H9 (cell line): ENCODE measurements around the gene NKAIN2. TPM values are rescaled to one million over a fixed set of nuclear protein-coding genes. Genes with fewer than 3 reads are reported as not detected.

Experiments used
- DNase-seq: peaks from one replicate; pipeline ENCODE4 v3.0.0-alpha.2; 2017
- H2AFZ ChIP-seq: one replicate; pipeline ENCODE4 v1.6.1; 2013; ENCODE audit warnings: mild to moderate bottlenecking, low read length, control low read depth, moderate library complexity
- H2AK5ac ChIP-seq: 2 replicates; pipeline ENCODE4 v1.6.1; 2013; ENCODE audit warnings: low read length, control low read depth, mixed read lengths; ENCODE audit not compliant: insufficient read length
- H2BK120ac ChIP-seq: one replicate; pipeline ENCODE4 v1.6.1; 2013; ENCODE audit warnings: low read depth, mild to moderate bottlenecking, low read length, control low read depth, inconsistent platforms; ENCODE audit not compliant: poor library complexity, severe bottlenecking
- H2BK12ac ChIP-seq: 2 replicates; pipeline ENCODE4 v1.6.1; 2013; ENCODE audit warnings: low read length, control low read depth, mixed read lengths, low read depth; ENCODE audit not compliant: insufficient read length
- H2BK15ac ChIP-seq: 2 replicates; pipeline ENCODE4 v1.6.1; 2013; ENCODE audit warnings: low read depth, low read length, control low read depth
- H2BK20ac ChIP-seq: one replicate; pipeline ENCODE4 v1.6.1; 2013; ENCODE audit warnings: low read depth, mild to moderate bottlenecking, low read length, control low read depth, inconsistent platforms; ENCODE audit not compliant: poor library complexity, severe bottlenecking
- H2BK5ac ChIP-seq: 2 replicates; pipeline ENCODE4 v1.6.1; 2013; ENCODE audit warnings: low read length, control low read depth, mixed read lengths; ENCODE audit not compliant: insufficient read length
- H3K14ac ChIP-seq: 2 replicates; pipeline ENCODE4 v1.6.1; 2013; ENCODE audit warnings: low read length, control low read depth; ENCODE audit not compliant: insufficient read depth
- H3K18ac ChIP-seq: 2 replicates; pipeline ENCODE4 v1.6.1; 2013; ENCODE audit warnings: low read depth, mild to moderate bottlenecking, mixed read lengths, low read length, control low read depth; ENCODE audit not compliant: insufficient read length
- H3K23ac ChIP-seq: 2 replicates; pipeline ENCODE4 v1.6.1; 2013; ENCODE audit warnings: low read length, control low read depth, mixed read lengths, low read depth; ENCODE audit not compliant: insufficient read length
- H3K23me2 ChIP-seq: 2 replicates; pipeline ENCODE4 v1.6.1; 2013; ENCODE audit warnings: low read depth, mild to moderate bottlenecking, mixed read lengths, low read length, control low read depth; ENCODE audit not compliant: insufficient read length, poor library complexity, severe bottlenecking
- H3K27ac ChIP-seq: 2 replicates; pipeline ENCODE4 v1.5.1; 2013; ENCODE audit warnings: low read length, control low read depth, mixed read lengths, low read depth; ENCODE audit not compliant: insufficient read length
- H3K27me3 ChIP-seq: 2 replicates; pipeline ENCODE4 v1.6.1; 2013; ENCODE audit warnings: low read length, control low read depth, inconsistent platforms; ENCODE audit not compliant: insufficient read depth
- H3K4ac ChIP-seq: 2 replicates; pipeline ENCODE4 v1.6.1; 2013; ENCODE audit warnings: low read depth, mild to moderate bottlenecking, control low read depth, inconsistent platforms, low read length, moderate library complexity
- H3K4me1 ChIP-seq: 2 replicates; pipeline ENCODE4 v1.6.1; 2013; ENCODE audit warnings: low read length, control low read depth, inconsistent platforms; ENCODE audit not compliant: insufficient read depth
- H3K4me2 ChIP-seq: 2 replicates; pipeline ENCODE4 v1.6.1; 2013; ENCODE audit warnings: low read length, control low read depth, mixed read lengths; ENCODE audit not compliant: insufficient read length, insufficient read depth
- H3K56ac ChIP-seq: 2 replicates; pipeline ENCODE4 v1.6.1; 2013; ENCODE audit warnings: low read depth, mild to moderate bottlenecking, mixed read lengths, low read length, control low read depth; ENCODE audit not compliant: insufficient read length
- H3K79me1 ChIP-seq: 2 replicates; pipeline ENCODE4 v1.6.1; 2013; ENCODE audit warnings: low read depth, mild to moderate bottlenecking, moderate library complexity, low read length, control low read depth, inconsistent platforms; ENCODE audit not compliant: insufficient read depth, poor library complexity, severe bottlenecking
- H3K79me2 ChIP-seq: 2 replicates; pipeline ENCODE4 v1.6.1; 2013; ENCODE audit warnings: low read length, control low read depth, inconsistent platforms; ENCODE audit not compliant: insufficient read depth
- H3K9ac ChIP-seq: 2 replicates; pipeline ENCODE4 v1.6.1; 2013; ENCODE audit warnings: low read length, control low read depth, mixed read lengths; ENCODE audit not compliant: insufficient read length; ENCODE audit errors: extremely low read depth
- H3K9me3 ChIP-seq: one replicate; pipeline ENCODE4 v1.6.1; 2013; ENCODE audit warnings: low read depth, low read length, inconsistent platforms; ENCODE audit not compliant: control insufficient read depth
- H3T11ph ChIP-seq: one replicate; pipeline ENCODE4 v1.6.1; 2013; ENCODE audit warnings: mild to moderate bottlenecking, low read length, control low read depth, inconsistent platforms
- H4K20me1 ChIP-seq: one replicate; pipeline ENCODE4 v1.6.1; 2013; ENCODE audit not compliant: control insufficient read depth, insufficient read length, insufficient read depth
- H4K5ac ChIP-seq: 2 replicates; pipeline ENCODE4 v1.6.1; 2013; ENCODE audit warnings: low read depth, mild to moderate bottlenecking, mixed read lengths, low read length, control low read depth; ENCODE audit not compliant: insufficient read length
- H4K8ac ChIP-seq: replicated peaks from 2 replicates; pipeline ENCODE4 v1.6.1; 2013; ENCODE audit warnings: low read length, control low read depth, mixed read lengths, low read depth; ENCODE audit not compliant: insufficient read length
- H4K91ac ChIP-seq: 2 replicates; pipeline ENCODE4 v1.6.1; 2013; ENCODE audit warnings: low read depth, mild to moderate bottlenecking, moderate library complexity, mixed read lengths, low read length, control low read depth; ENCODE audit not compliant: insufficient read length
- H3K27ac Mint-ChIP-seq, 3 experiments: 2 replicates in 2 of 3; 3 replicates in 1 of 3; pipeline ENCODE4 v1.8.0; 2020 to 2021; ENCODE audit warnings: mixed read lengths in 3 of 3, mild to moderate bottlenecking in 1 of 3, moderate library complexity in 1 of 3
- H3K27me3 Mint-ChIP-seq: 2 replicates; pipeline ENCODE4 v1.8.0; 2021; ENCODE audit warnings: low read depth, mild to moderate bottlenecking, moderate library complexity, mixed read lengths
- H3K36me3 Mint-ChIP-seq, 3 experiments: 2 replicates in 2 of 3; 3 replicates in 1 of 3; pipeline ENCODE4 v1.8.0; 2020 to 2021; ENCODE audit warnings: low read depth in 3 of 3, mixed read lengths in 3 of 3; ENCODE audit not compliant: insufficient read depth in 1 of 3
- H3K4me1 Mint-ChIP-seq, 2 experiments: 2 replicates each; pipeline ENCODE4 v1.8.0; 2020; ENCODE audit warnings: mixed read lengths in 2 of 2
- H3K4me3 Mint-ChIP-seq, 2 experiments: 2 replicates in 1 of 2; 3 replicates in 1 of 2; pipeline ENCODE4 v1.8.0; 2020 to 2021; ENCODE audit warnings: mild to moderate bottlenecking in 2 of 2, mixed read lengths in 2 of 2, moderate library complexity in 1 of 2
- H3K9me3 Mint-ChIP-seq, 2 experiments: 2 replicates in 1 of 2; 3 replicates in 1 of 2; pipeline ENCODE4 v1.8.0; 2020; ENCODE audit warnings: mild to moderate bottlenecking in 2 of 2, mixed read lengths in 2 of 2, moderate library complexity in 1 of 2
- CTCF ChIP-seq: fragments of 200-600 bp; sonication (generic); conservative IDR thresholded peaks from 3 replicates; pipeline ENCODE4 v1.8.0; 2021; ENCODE audit warnings: antibody characterized with exemption, mild to moderate bottlenecking
- total RNA-seq: library from RNA; stranded (reverse); gene quantifications from 2 replicates; pipeline ENCODE4 v1.2.1, GENCODE V29; 2021

NKAIN2 gene
- total RNA-seq, 1 experiment from 2014 or later, result 0.17 TPM

- H3K9me3 ChIP-seq, result no peaks in the 10 kb centered on the region
- H4K5ac ChIP-seq, result no peak overlapping the region
- H2BK12ac ChIP-seq, result no peak overlapping the region
- H2BK15ac ChIP-seq, result no peak overlapping the region
- Mint-ChIP-seq H3K27me3 (peaks cover 2% of the 10 kb centered on the region; the same call in 1 of the 2 replicates), H3K36me3 (no peaks in the 10 kb centered on the region), H3K27ac (no peak overlapping the region), H3K4me3 (no peak overlapping the region), H3K9me3 (no peaks in the 10 kb centered on the region), H3K4me1 (no peaks in the 10 kb centered on the region; a peak in 1 of 4 replicates)
- no peak overlapping the region for H3T11ph ChIP-seq
- H3K4ac ChIP-seq, result no peak overlapping the region
- H3K14ac ChIP-seq, result no peak overlapping the region
- no peak overlapping the region for H3K9ac ChIP-seq
- H4K20me1 ChIP-seq, result no peaks in the 10 kb centered on the region
- no peaks in the 10 kb centered on the region for H3K4me1 ChIP-seq
- H3K23me2 ChIP-seq, result no peaks in the 10 kb centered on the region
- no peak overlapping the region for H2BK5ac ChIP-seq
- no peak overlapping the region for H3K18ac ChIP-seq
- H2AFZ ChIP-seq, result no peak overlapping the region
- no peak overlapping the region for H2BK120ac ChIP-seq
- H2AK5ac ChIP-seq, result no peak overlapping the region
- no peak overlapping the region for H3K23ac ChIP-seq
- H4K91ac ChIP-seq, result no peak overlapping the region
- no peak overlapping the region for H3K4me2 ChIP-seq
- H3K56ac ChIP-seq, result no peak overlapping the region
- H3K27ac ChIP-seq, result no peak overlapping the region
- H4K8ac ChIP-seq, result no peak overlapping the region
- TF ChIP-seq CTCF, result no peak
- H3K79me2 ChIP-seq, result no peaks in the 10 kb centered on the region
- H3K27me3 ChIP-seq, result no peaks in the 10 kb centered on the region
- DNase-seq, result no peak
- no peak overlapping the region for H2BK20ac ChIP-seq
- H3K79me1 ChIP-seq, result no peaks in the 10 kb centered on the region
These were observed 250.4 kb downstream of the NKAIN2 start for GRCh38 chr6:124054034-124054433.
